Testis (tissue), 2 donors: ENCODE results near the gene LRRC43.
"Not testable (repeated sequence)": the region's sequence is repeated elsewhere in the genome, so short reads cannot be mapped to it uniquely, and the experiment has no call there.

ENCODE experiments used
- POLR2A ChIP-seq: fragments of 450-650 bp; IDR thresholded peaks from one replicate; pipeline ENCODE4 v1.6.1; 2017; ENCODE audit warnings: antibody characterized with exemption, mild to moderate bottlenecking, moderate library complexity
- TF ChIP-seq, protein P1 (sequence below), 3 experiments: fragments of 450-650 bp in 2 of 3; fragments of 200-600 bp in 1 of 3; sonication (generic) in 1 of 3; IDR thresholded peaks; one replicate each; pipeline ENCODE4 v1.5.1; 2016 to 2019; ENCODE audit warnings: antibody characterized with exemption in 3 of 3, mild to moderate bottlenecking in 2 of 3, moderate library complexity in 1 of 3

- TF ChIP-seq, protein P1, sequence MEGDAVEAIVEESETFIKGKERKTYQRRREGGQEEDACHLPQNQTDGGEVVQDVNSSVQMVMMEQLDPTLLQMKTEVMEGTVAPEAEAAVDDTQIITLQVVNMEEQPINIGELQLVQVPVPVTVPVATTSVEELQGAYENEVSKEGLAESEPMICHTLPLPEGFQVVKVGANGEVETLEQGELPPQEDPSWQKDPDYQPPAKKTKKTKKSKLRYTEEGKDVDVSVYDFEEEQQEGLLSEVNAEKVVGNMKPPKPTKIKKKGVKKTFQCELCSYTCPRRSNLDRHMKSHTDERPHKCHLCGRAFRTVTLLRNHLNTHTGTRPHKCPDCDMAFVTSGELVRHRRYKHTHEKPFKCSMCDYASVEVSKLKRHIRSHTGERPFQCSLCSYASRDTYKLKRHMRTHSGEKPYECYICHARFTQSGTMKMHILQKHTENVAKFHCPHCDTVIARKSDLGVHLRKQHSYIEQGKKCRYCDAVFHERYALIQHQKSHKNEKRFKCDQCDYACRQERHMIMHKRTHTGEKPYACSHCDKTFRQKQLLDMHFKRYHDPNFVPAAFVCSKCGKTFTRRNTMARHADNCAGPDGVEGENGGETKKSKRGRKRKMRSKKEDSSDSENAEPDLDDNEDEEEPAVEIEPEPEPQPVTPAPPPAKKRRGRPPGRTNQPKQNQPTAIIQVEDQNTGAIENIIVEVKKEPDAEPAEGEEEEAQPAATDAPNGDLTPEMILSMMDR (IDR thresholded peaks at IDR 0.05) = not testable (repeated sequence)
- TF ChIP-seq POLR2A = not testable (repeated sequence)
Observed at GRCh38 chr12:122202811-122203210, 19.9 kb downstream of the LRRC43 start.
